ENCODE data around the gene DPP7.

- TF ChIP-seq MAX (IDR thresholded peaks at IDR 0.05) = no peak
- TF ChIP-seq RAD21 (IDR thresholded peaks at IDR 0.05; ENCODE audit: low read depth) = peak; percentile 72
- no peak for TF ChIP-seq EP300 (IDR thresholded peaks at IDR 0.05; ENCODE audit: borderline replicate concordance)
- no peak for TF ChIP-seq REST (IDR thresholded peaks at IDR 0.05; ENCODE audit: low read depth)
- no peak for TF ChIP-seq NFIC (IDR thresholded peaks at IDR 0.05)
- TF ChIP-seq CEBPB (IDR thresholded peaks at IDR 0.05) = no peak
- TF ChIP-seq TAF1 (IDR thresholded peaks at IDR 0.05; ENCODE audit: low read depth) = no peak
- TF ChIP-seq EGR1 (IDR thresholded peaks at IDR 0.05) = no peak
- no peak for TF ChIP-seq CREB1 (IDR thresholded peaks at IDR 0.05; ENCODE audit: low read depth)
- TF ChIP-seq ZBTB7A (IDR thresholded peaks at IDR 0.05; ENCODE audit: low read depth) = no peak
- TF ChIP-seq USF1 (IDR thresholded peaks at IDR 0.05) = no peak
Observed at GRCh38 chr9:137067860-137068538, 46.5 kb downstream of the DPP7 start.
